ENCODE results near the gene ADAMTS2. TPM values are rescaled to one million over a fixed set of nuclear protein-coding genes. Genes with fewer than 3 reads are reported as not detected.

ADAMTS2 gene
- total RNA-seq, 1 donor from 2014 or later = 18.8 TPM

- no peak overlapping the region for H3K27ac Mint-ChIP-seq (ENCODE audit: unreplicated experiment)
Measured at GRCh38 chr5:179170606-179171005, 174.7 kb downstream of the ADAMTS2 start.

GRCh38 chr5:179169836-179170235 lies 175.4 kb downstream of the ADAMTS2 start:
- Histone ChIP-seq H3K79me2 (ENCODE audit: insufficient read depth, low read length) (no peaks in the 10 kb centered on the region), H2AFZ (ENCODE audit: low read depth, low read length) (no peak overlapping the region), H3K4me3 (ENCODE audit: insufficient read depth, low read depth, low read length) (no peak overlapping the region), H3K9me3 (ENCODE audit: insufficient read depth, low read depth, low read length) (no peaks in the 10 kb centered on the region), H3K9ac (ENCODE audit: low read length) (no peak overlapping the region), H4K20me1 (ENCODE audit: insufficient read depth, low read length) (no peaks in the 10 kb centered on the region), H3K4me2 (ENCODE audit: low read length) (no peak overlapping the region), H3K36me3 (ENCODE audit: insufficient read depth, low read length) (no peaks in the 10 kb centered on the region), H3K4me1 (ENCODE audit: insufficient read depth, low read length) (no peaks in the 10 kb centered on the region), H3K27ac (ENCODE audit: low read depth, low read length) (no peak overlapping the region), H3K27me3 (ENCODE audit: insufficient read depth, low read length) (no peaks in the 10 kb centered on the region)
- DNase-seq (ENCODE audit: low read depth) (no peak), FAIRE-seq (no peak)
- Mint-ChIP-seq H3K27ac (ENCODE audit: unreplicated experiment) (no peak overlapping the region), H3K36me3 (ENCODE audit: low read depth, unreplicated experiment) (peaks cover 8% of the 10 kb centered on the region), H3K27me3 (ENCODE audit: low read depth, unreplicated experiment) (peaks cover 7% of the 10 kb centered on the region), H3K4me3 (ENCODE audit: unreplicated experiment) (no peak overlapping the region), H3K9me3 (ENCODE audit: unreplicated experiment) (peaks cover 8% of the 10 kb centered on the region), H3K4me1 (ENCODE audit: low read depth, unreplicated experiment) (no peaks in the 10 kb centered on the region)
- TF ChIP-seq CTCF (IDR thresholded peaks at IDR 0.05; ENCODE audit: insufficient read depth, low read depth, low read length) (no peak), EZH2 (IDR thresholded peaks at IDR 0.05; ENCODE audit: insufficient read depth, low read length) (no peak)

More at GRCh38 chr5:179170606-179171005, 174.7 kb downstream of the ADAMTS2 start:
- H3K9me3 ChIP-seq (ENCODE audit: insufficient read depth, low read depth, low read length) = no peaks in the 10 kb centered on the region
- no peak overlapping the region for H2AFZ ChIP-seq (ENCODE audit: low read depth, low read length)
- H3K4me1 Mint-ChIP-seq (ENCODE audit: low read depth, unreplicated experiment) = no peaks in the 10 kb centered on the region
- no peak overlapping the region for H3K4me3 Mint-ChIP-seq (ENCODE audit: unreplicated experiment)
- H3K9ac ChIP-seq (ENCODE audit: low read length) = no peak overlapping the region
- H3K27me3 Mint-ChIP-seq (ENCODE audit: low read depth, unreplicated experiment) = peaks cover 4% of the 10 kb centered on the region
- TF ChIP-seq EZH2 (IDR thresholded peaks at IDR 0.05; ENCODE audit: insufficient read depth, low read length) (no peak), CTCF (IDR thresholded peaks at IDR 0.05; ENCODE audit: insufficient read depth, low read depth, low read length) (no peak)
- no peaks in the 10 kb centered on the region for H3K36me3 ChIP-seq (ENCODE audit: insufficient read depth, low read length)
- no peak overlapping the region for H3K27ac ChIP-seq (ENCODE audit: low read depth, low read length)
- FAIRE-seq (no peak), DNase-seq (ENCODE audit: low read depth) (no peak)
- H3K27me3 ChIP-seq (ENCODE audit: insufficient read depth, low read length) = no peaks in the 10 kb centered on the region
- H3K4me2 ChIP-seq (ENCODE audit: low read length) = no peak overlapping the region
- H3K4me3 ChIP-seq (ENCODE audit: insufficient read depth, low read depth, low read length) = no peak overlapping the region
- no peaks in the 10 kb centered on the region for H3K4me1 ChIP-seq (ENCODE audit: insufficient read depth, low read length)
- H4K20me1 ChIP-seq (ENCODE audit: insufficient read depth, low read length) = no peaks in the 10 kb centered on the region
- peaks cover 8% of the 10 kb centered on the region for H3K36me3 Mint-ChIP-seq (ENCODE audit: low read depth, unreplicated experiment)
- no peaks in the 10 kb centered on the region for H3K79me2 ChIP-seq (ENCODE audit: insufficient read depth, low read length)
- peaks cover 10% of the 10 kb centered on the region for H3K9me3 Mint-ChIP-seq (ENCODE audit: unreplicated experiment)

GRCh38 chr5:179168664-179169063 lies 176.6 kb downstream of the ADAMTS2 start:
- Mint-ChIP-seq H3K36me3 (ENCODE audit: low read depth, unreplicated experiment) (peaks cover 8% of the 10 kb centered on the region), H3K27me3 (ENCODE audit: low read depth, unreplicated experiment) (peaks cover 10% of the 10 kb centered on the region), H3K4me3 (ENCODE audit: unreplicated experiment) (no peak overlapping the region), H3K4me1 (ENCODE audit: low read depth, unreplicated experiment) (no peaks in the 10 kb centered on the region), H3K9me3 (ENCODE audit: unreplicated experiment) (peaks cover 8% of the 10 kb centered on the region), H3K27ac (ENCODE audit: unreplicated experiment) (no peak overlapping the region)
- Histone ChIP-seq H3K27me3 (ENCODE audit: insufficient read depth, low read length) (no peaks in the 10 kb centered on the region), H3K9ac (ENCODE audit: low read length) (no peak overlapping the region), H2AFZ (ENCODE audit: low read depth, low read length) (no peak overlapping the region), H3K4me3 (ENCODE audit: insufficient read depth, low read depth, low read length) (no peak overlapping the region), H4K20me1 (ENCODE audit: insufficient read depth, low read length) (no peaks in the 10 kb centered on the region), H3K4me2 (ENCODE audit: low read length) (no peak overlapping the region), H3K79me2 (ENCODE audit: insufficient read depth, low read length) (no peaks in the 10 kb centered on the region), H3K27ac (ENCODE audit: low read depth, low read length) (no peak overlapping the region), H3K36me3 (ENCODE audit: insufficient read depth, low read length) (no peaks in the 10 kb centered on the region), H3K9me3 (ENCODE audit: insufficient read depth, low read depth, low read length) (no peaks in the 10 kb centered on the region), H3K4me1 (ENCODE audit: insufficient read depth, low read length) (no peaks in the 10 kb centered on the region)
- FAIRE-seq = no peak
- no peak for DNase-seq (ENCODE audit: low read depth)
- TF ChIP-seq CTCF (IDR thresholded peaks at IDR 0.05; ENCODE audit: insufficient read depth, low read depth, low read length) (no peak), EZH2 (IDR thresholded peaks at IDR 0.05; ENCODE audit: insufficient read depth, low read length) (no peak)

Measured in astrocyte (in vitro differentiated cells and primary cell).